Stimulated activated CD8-positive, alpha-beta memory T cell treated with anti-CD3 and anti-CD28 coated beads, Interleukin-15, amount 100 ng/mL, for 24 hours (primary cell): ENCODE data around the gene ACVR2A.

Experiments
- DNase-seq: peaks from one replicate; pipeline ENCODE4 v3.0.0-alpha.2; 2020; ENCODE audit warnings: low read depth

Gene ACVR2A

DNA sequence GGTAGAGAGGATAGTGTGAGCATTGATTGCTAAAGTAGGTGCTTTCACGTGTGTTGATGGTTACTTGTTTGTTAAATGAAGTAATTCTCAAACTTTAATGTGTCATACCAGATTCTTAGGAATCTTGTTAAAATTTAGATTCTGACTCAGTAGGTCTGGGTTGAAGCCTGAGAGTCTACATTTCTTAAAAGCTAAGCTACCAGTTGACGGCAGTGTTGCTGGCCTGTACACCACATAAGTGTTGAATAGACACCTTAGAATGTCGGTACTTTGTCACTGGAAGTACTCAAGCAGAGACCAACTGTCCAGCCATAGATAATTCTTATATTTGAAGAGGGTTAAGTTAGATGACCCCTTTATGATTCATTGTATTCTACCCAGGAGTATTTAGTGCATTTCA, 79.8 kb downstream of the ACVR2A start:
- no peak for DNase-seq

DNA sequence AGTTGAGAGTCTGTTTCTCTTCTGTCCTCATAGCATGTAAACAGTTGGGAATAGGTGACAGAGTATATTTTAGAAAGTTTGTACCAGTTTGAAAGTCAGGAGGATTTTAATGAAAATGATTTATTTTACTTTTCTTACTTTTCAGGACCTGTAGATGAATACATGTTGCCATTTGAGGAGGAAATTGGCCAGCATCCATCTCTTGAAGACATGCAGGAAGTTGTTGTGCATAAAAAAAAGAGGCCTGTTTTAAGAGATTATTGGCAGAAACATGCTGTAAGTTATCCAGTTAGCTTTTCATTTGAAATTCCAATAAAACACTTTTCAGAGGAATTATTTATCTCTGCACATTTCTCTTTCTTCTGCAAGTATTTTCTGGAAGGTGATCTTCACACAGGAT, 81.1 kb downstream of the ACVR2A start:
- DNase-seq = no peak

DNA sequence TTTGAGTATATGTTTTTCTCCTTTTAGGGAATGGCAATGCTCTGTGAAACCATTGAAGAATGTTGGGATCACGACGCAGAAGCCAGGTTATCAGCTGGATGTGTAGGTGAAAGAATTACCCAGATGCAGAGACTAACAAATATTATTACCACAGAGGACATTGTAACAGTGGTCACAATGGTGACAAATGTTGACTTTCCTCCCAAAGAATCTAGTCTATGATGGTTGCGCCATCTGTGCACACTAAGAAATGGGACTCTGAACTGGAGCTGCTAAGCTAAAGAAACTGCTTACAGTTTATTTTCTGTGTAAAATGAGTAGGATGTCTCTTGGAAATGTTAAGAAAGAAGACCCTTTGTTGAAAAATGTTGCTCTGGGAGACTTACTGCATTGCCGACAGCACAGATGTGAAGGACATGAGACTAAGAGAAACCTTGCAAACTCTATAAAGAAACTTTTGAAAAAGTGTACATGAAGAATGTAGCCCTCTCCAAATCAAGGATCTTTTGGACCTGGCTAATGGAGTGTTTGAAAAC, 82.3 kb downstream of the ACVR2A start:
- no peak for DNase-seq

DNA sequence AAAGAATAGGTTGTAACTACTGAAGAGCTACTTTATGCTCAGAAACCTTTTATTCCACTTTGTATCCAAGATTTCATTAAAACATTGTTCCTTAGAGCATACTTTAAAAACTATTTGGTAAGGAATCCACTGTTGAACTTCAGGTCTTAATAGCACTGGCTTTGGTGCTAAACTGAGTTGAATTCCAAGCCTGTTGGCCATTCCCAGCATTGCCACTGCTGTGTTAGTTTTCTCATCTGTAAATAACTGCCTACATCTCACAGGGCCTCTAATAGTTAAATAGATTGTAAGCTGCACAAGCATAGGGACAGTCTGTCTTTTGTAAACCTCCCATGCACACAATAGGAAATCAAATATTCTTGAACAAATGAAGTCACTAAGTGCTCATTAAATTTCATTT, 89.1 kb downstream of the ACVR2A start:
- DNase-seq = no peak

DNA sequence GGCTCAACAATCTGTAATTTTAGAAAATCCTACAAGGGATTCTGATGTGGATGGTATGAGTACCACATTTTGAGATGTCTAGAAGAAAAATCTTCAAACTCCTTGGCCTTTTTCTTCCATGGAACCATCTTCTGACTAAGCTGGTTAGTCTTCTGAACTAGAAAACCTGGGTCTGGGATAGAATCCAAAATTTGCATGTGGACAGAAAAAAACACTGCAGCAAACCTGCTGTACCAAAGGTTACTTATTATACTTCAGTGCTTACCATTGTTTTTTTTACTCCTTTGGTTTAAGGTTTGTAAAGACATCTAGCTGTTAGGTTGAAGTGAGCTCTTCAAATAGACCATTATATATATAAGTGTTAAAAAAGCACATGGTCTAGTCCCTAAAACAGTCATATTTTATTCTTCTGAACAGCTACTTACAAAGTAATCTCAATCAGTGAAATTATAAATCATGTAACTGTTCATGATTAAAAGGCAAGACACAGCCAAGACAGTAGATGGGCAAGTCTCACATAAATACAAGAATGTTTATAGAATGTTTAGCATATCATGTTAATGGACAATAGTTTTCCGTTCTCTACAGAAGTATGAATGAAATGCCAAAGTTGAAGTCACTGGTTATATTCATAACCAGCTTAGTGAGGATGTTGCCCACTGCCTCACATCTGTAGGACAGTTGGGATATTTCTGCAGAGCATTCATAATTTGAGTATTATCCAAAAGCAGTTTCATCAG, 90.2 kb downstream of the ACVR2A start:
- no peak for DNase-seq

DNA sequence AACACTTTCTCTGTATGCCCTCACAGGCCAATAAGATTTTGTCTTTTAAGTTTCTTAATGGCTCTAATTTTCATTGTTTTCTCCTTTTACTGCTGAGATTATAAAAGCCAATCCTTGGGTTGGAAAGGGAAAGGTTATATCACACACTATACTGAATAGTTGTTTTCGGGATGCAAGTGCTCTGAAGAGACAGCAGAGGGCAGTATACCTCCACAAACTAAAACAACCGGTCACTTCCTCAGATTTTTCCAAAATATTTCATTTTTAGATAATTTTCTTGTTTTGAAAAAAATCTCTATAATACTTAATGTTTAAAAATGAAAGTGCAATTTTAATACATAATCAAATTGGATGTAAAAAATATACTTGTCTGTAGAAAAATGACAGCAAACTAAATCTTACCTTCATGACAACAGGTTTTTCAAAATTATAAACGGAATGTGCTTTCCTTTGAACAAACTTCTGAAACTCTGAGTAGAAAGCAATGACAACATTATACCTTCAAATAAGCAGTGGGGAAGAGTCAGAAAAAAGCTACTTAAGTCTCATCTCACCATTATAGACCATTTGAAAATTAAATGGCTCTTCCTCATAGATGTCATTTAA, 93.0 kb downstream of the ACVR2A start:
- no peak for DNase-seq

DNA sequence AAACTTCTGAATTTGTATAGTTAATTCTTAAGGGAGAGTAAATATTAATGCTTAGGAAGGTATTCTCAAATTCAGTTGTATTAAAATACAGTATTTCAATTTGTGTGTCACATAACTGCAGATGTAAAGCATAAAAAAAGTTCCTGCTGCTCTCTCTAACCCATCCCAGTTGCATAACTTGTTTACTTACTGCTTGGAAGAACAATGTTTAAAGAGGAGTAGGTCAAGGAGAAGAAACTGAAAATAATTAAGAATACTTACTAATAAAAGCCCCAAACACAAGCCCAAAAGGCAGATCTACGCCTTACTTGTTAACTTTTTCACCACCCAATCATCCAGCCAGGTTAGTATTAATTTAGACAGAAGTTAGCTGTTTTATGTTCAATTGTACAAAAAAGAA, 94.5 kb downstream of the ACVR2A start:
- no peak for DNase-seq

DNA sequence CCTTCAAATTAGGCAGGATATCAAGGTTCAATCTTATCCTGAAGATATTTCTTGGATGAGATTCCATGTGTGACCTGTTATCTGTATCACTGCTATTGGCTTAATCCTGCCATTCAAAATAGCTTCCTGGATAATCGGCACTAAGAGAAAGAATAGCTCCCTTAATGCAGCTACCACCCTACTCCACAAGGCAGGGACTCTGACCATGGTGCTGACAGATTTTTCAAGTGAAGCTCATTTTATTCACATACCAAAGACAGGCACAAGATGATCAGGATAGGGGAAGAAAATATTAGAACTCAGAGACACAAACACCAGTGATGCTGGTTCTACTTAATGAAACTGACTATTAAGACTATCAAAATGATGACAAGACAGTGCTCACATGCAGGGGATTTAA, 100.8 kb downstream of the ACVR2A start:
- no peak for DNase-seq

DNA sequence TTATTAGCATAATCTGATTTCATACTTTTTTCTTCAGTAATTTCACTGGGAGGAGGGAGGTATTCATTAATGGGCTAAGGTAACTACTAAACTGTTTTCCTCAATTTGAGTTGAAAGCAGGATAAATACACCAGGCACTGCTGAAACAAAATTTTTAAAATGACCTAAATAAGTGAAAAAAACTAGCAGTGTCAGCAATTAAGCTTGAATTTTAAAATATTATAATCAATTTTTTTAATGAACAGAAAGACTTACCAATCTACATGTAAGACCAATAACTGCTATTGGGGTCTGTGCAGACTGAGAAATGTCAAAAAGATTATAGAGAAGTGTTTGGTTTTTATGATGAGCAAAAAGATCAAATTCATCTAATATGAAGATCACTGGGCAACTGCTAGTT, 107.3 kb downstream of the ACVR2A start:
- no peak for DNase-seq

DNA sequence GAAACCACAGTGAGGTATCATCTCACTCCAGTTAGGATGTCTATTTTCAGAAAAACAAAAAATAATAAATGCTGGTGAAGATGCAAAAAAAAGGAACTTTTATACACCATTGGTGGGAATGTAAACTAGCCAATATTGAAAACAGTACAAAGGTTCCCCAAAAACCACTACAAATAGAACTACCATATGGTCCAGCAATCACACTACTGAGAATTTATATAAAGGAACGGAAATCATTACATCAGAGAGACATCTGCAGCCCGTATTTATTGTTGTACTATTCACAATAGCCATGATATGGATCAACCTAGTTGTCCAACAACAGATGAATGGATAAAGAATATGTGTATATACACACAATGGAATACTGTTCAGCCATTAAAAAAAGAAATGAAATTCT, 123.7 kb downstream of the ACVR2A start:
- DNase-seq = no peak

DNA sequence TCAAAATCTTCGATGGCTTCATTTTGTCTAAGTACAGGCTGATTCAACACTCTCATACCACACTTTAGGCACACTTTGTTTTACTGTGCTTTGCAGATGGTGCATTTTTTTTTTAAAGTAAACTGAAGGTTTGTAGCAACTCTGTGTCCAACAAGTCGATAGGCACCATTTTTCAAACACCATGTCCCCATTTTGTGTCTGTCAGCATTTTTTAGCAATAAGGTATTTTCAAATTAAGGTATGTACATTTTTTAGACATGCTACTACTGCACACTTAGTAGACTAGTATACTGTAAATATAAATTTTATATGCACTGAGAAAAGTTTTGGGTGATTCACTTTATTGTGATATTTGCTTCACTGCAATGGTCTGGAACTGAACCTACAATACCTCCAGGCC, 131.3 kb downstream of the ACVR2A start:
- no peak for DNase-seq

DNA sequence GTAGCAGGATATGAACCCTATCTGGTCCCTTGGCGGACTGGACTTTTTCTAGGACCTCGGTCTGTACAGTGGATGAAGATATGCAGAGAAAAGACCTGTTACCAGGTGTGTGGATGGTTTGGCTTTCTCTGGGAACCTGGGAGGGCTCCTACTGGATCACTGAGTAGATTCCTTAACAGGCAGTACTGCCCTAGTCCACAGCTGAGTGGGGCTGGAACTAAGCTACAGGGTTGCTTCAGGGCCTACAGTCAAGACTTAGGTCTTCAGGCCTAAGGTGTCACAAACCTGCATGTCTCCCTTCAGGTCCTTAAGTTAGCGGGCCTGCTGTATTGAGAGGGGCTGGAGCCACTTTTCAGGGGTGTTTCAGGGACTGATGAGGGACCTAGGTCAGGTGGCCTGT, 132.8 kb downstream of the ACVR2A start:
- no peak for DNase-seq
